ENCODE measurements around the gene SARDH.

SARDH gene

GRCh38 chr9:133621725-133622267, 116.4 kb downstream of the SARDH start:
- DNase-seq (ENCODE audit: low read depth): no peak
- no peak overlapping the region for H3K4me3 ChIP-seq (ENCODE audit: low read length)
- no peak for TF ChIP-seq CTCF (conservative IDR thresholded peaks at IDR 0.05; ENCODE audit: low read length)

GRCh38 chr9:133619791-133620190, 118.4 kb downstream of the SARDH start:
- TF ChIP-seq CTCF (conservative IDR thresholded peaks at IDR 0.05; ENCODE audit: low read length): no peak
- no peak overlapping the region for H3K4me3 ChIP-seq (ENCODE audit: low read length)
- no peak for DNase-seq (ENCODE audit: low read depth)

- H3K4me3 ChIP-seq (ENCODE audit: low read length): no peak overlapping the region
- no peak for DNase-seq (ENCODE audit: low read depth)
- TF ChIP-seq CTCF (conservative IDR thresholded peaks at IDR 0.05; ENCODE audit: low read length): no peak
Measured at GRCh38 chr9:133618726-133619125, 119.4 kb downstream of the SARDH start.

- H3K4me3 ChIP-seq (ENCODE audit: low read length): no peak overlapping the region
- no peak for TF ChIP-seq CTCF (conservative IDR thresholded peaks at IDR 0.05; ENCODE audit: low read length)
- no peak for DNase-seq (ENCODE audit: low read depth)
Measured at GRCh38 chr9:133616643-133617405, 121.3 kb downstream of the SARDH start.

GRCh38 chr9:133615606-133616188, 122.5 kb downstream of the SARDH start:
- TF ChIP-seq CTCF (conservative IDR thresholded peaks at IDR 0.05; ENCODE audit: low read length): no peak
- H3K4me3 ChIP-seq (ENCODE audit: low read length): no peak overlapping the region
- no peak for DNase-seq (ENCODE audit: low read depth)

- H3K4me3 ChIP-seq (ENCODE audit: low read length): no peak overlapping the region
- TF ChIP-seq CTCF (conservative IDR thresholded peaks at IDR 0.05; ENCODE audit: low read length): no peak
- DNase-seq (ENCODE audit: low read depth): no peak
Measured at GRCh38 chr9:133615186-133615585, 123.0 kb downstream of the SARDH start.

GRCh38 chr9:133614678-133615077, 123.5 kb downstream of the SARDH start:
- no peak for TF ChIP-seq CTCF (conservative IDR thresholded peaks at IDR 0.05; ENCODE audit: low read length)
- no peak overlapping the region for H3K4me3 ChIP-seq (ENCODE audit: low read length)
- DNase-seq (ENCODE audit: low read depth): no peak
